ENCODE results near the gene TMEM178B.
"Not testable (repeated sequence)": the region's sequence is repeated elsewhere in the genome, so short reads cannot be mapped to it uniquely, and the experiment has no call there.

TMEM178B gene

GRCh38 chr7:141387521-141388217, 313.8 kb downstream of the TMEM178B start:
- no peak for DNase-seq (ENCODE audit: low spot score)

GRCh38 chr7:141389140-141389796, 315.4 kb downstream of the TMEM178B start:
- no peak for DNase-seq (ENCODE audit: low spot score)

DNA sequence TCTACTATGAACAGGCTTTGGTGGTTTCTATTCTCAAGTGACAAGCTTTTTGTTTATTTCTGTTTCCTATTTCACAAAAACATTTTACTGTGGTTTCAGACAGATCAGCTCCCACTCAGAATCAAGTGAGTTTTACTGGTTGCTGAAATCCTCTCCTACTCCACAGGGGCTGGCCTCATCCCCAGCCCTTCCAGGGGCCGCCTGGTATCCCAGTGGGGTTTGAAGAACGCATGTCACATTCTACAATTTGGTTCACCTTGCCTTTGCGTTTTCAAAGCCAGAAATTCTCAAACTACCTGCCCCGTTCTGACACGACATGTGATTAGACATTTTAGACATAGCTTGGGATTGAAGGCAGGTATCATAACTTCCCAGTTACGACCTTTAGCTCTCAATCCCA, 316.5 kb downstream of the TMEM178B start:
- DNase-seq (ENCODE audit: low spot score), result no peak

GRCh38 chr7:141393056-141393455, 319.2 kb downstream of the TMEM178B start:
- no peak for DNase-seq (ENCODE audit: low spot score)

DNA sequence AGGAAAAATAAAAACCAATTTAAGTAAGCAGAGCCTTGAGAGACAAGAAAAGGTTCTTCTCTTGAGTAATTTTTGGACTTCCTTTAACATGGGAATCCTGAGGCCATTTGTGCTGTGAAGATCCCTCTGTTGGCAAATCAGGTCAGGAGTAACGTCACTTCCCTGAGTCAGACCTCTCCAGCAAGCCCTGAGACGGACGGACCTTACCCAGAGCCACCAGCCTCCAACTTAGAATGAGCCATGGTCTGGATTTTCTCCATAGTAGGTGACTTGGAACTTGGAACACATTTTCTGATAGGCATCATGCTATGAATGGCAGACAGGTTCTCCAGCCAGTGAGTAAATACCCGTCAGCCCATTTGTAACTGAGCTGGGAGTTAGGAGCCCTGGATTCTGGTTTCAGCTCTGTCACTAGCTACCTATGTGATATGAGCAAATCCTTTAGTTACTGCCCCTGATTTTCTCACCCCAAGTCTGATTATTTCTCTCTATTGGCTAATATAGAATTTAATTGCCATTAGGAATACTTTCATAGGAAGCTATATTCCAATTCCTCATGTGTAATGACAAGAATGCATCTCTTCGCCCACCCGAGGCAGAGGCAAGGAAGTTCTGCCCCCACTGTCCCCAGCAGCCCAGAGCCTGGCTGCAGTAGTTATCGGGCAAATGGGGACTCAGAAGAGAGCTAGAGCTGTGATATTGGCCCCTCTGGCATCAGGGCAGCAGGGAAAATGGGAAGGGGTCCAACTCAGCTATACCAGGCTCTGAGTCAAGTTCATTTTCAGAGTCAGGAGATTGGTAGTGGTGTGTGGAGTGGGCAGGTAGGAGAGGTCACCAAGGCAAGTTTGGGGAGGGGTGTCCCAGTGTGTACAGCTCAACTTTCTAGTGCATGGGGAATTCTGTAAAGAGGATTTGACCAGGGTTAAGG, 323.6 kb downstream of the TMEM178B start:
- no peak for DNase-seq (ENCODE audit: low spot score)

- no peak for DNase-seq (ENCODE audit: low spot score)
Measured at GRCh38 chr7:141400356-141400755, 326.5 kb downstream of the TMEM178B start.

DNA sequence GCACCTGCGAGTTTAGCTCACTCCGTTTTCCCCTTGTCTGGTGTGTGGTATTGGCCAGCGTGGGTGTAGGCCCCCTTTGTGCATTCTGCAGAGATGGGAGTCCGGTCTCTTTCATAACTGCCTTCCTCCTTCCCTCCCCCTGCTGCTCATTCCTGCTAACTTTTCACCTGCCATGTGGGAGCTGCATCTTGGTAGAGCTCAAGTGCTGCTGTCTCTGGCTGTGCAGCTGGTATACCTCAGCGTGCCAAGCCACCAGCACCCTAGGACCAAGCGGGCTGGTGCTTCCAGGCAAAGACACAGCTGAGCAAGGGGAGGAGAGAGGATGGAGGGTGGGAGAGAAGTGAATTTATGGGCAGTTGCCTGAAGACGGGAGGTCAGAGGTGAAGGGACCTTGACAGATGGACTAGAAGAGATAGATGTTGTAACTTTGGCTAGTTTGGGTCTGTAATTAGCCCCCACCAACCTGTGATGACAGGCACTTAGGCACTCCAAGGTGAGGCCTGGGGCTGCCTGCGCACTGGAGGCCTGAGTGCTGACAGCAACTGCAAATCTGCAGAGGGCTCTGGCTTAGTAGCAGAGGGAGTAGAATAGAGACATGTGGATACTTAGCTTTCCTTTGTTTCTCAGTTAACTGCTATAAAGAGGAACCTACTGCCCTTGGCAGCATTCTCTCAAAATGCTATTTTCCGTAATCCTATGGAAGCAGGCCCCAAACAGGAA, 328.6 kb downstream of the TMEM178B start:
- no peak for DNase-seq (ENCODE audit: low spot score)

DNA sequence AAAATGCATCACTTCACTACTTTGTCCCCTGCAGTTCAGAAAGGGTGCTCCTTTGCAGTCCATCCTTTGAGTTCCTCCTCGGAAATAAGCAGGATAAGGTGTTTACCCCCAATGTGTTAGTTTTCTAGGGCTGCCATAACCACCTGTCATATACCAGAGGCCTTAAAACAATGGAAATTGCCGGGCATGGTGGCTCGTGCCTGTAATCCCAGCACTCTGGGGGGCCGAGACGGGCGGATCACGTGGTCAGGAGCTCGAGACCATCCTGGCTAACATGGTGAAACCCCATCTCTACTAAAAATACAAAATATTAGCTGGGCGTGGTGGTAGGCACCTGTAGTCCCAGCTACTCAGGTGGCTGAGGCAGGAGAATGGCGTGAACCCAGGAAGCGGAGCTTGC, 330.0 kb downstream of the TMEM178B start:
- DNase-seq (ENCODE audit: low spot score), result not testable (repeated sequence)

GRCh38 chr7:141406347-141406746, 332.5 kb downstream of the TMEM178B start:
- no peak for DNase-seq (ENCODE audit: low spot score)

DNA sequence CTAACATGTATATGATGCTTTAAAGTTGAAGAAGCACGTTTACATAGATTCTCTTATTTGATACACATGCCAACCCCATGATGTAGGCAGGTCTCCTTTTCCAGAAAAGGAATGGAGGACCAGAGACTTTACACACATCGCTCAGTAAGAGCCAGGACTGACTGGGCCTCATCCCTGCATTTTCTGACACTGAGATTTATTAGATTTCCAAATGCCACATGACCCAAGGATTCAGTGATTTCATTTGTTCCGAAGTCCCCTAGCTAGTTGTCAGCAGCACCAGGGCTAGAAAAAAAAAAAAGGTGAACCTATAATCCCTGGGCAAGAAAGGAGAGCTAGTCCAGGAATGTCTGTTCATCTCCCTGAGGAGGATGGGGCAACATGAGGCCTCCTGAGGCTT, 334.0 kb downstream of the TMEM178B start:
- DNase-seq (ENCODE audit: low spot score), result no peak

DNA sequence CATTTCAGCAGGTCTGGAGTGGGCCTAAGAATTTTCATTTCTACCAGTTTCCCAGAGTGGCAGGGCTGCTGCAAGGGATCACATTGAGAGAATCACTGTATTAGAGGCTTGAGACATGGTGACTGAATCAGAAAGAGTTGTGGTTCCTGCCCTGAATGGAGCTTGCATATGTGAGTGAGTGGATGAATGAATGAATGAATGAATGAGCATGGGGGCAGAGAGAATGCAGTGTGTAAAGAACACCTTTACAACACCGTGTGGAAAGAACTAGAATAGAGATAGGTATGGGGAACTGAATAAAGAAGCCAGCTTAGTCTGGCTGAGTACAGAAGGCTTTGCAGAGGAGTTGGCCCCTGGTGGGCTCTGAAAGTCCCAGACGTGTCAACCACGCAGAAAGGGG, 334.6 kb downstream of the TMEM178B start:
- DNase-seq (ENCODE audit: low spot score), result no peak

- no peak for DNase-seq (ENCODE audit: low spot score)
Measured at GRCh38 chr7:141409219-141409618, 335.4 kb downstream of the TMEM178B start.

DNA sequence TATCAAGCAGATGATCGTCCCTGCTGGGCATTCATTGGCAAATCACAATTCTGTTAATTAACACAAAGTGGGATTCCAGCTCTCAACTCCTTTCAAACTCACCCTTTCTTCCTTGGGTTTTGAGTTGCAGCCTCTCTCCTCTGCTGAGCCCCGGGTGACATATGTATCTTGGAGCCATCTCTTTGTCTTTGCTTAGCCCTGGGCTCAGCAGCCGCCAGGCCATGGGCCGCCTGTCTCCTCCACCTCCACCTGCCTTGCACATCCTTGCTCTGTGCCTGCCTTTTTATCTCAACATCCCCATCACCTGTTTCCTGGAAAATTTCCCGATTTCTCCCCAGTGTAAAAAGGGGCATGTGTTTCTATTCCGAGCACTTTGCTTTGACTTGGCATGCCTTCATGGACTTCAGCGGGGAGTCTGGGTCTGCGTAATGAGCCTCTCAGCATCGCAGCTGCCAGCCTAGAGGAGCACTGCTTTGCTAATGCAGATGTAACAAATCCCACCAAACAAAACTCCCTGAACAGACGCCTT, 336.0 kb downstream of the TMEM178B start:
- DNase-seq (ENCODE audit: low spot score), result peak; percentile 64

- no peak for DNase-seq (ENCODE audit: low spot score)
Measured at GRCh38 chr7:141410353-141411000, 336.6 kb downstream of the TMEM178B start.

GRCh38 chr7:141411133-141411532, 337.3 kb downstream of the TMEM178B start:
- DNase-seq (ENCODE audit: low spot score), result no peak

DNA sequence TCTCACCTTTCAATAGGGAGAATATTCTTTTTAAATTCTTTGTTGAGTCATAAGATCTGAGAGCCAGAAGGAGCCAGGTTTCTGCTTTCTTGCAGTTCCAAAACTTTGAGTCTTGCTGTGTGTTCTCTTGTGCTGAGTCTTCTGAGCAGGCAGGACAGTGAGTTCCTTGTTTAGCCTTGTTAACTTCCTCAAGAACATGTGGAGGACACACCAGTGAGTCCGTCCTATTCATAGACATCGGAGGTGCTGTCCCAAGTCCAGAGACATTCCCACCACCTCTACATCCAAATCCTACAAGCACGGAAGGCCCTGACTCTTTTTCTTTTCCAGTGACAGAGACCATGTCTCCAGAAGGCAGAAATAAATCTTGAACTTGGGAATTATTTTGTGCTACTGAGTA, 342.1 kb downstream of the TMEM178B start:
- no peak for DNase-seq (ENCODE audit: low spot score)

DNA sequence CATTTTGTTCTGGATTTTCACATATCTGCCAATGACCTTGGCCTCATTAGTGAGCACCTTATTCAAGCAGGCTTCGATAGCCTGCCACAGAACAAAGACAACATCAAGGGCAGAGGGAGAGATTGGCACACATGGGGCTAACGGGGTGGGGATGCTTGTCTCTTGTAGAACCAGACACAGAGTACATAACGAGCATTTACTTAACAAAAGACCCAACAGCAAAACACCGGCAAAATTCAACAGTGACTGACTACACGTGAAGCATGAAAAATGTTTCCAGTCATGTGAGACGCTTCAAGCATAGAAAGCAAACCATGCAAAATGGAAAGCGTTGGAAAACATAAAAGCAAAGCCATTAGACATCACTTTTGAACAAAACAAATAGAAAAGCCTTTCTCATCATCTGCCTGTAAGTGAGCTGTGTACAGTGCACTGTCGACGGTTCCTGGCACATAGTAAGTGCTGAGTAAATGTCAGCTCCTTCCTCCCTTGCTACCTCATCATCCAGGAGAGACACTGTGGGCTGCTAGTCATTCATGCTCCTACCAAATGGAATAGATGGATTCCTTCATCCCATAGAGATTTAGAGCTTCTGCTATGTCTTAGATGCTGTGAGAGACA, 342.9 kb downstream of the TMEM178B start:
- no peak for DNase-seq (ENCODE audit: low spot score)

DNA sequence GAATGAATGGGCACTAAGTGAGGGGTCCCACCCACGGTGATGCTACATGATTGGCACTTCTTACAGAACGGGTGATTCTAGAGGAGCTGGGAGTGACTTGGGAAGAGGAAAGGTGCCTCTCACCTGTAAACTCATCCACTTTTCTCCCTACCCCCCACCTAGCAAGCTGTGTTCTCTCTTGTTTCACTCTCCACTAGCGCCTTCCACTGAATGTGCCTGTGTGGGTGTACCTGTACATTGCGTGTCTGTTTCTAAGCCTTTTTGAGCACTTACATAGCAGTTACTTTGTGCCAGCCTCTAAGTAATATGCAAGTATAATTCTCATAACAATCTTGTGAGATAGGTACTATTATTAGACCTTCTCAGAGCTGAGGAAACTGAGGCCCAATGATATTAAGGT, 343.6 kb downstream of the TMEM178B start:
- DNase-seq (ENCODE audit: low spot score), result no peak

- DNase-seq (ENCODE audit: low spot score), result peak; percentile 56
Measured at GRCh38 chr7:141418066-141418465, 344.2 kb downstream of the TMEM178B start.

GRCh38 chr7:141421306-141421705, 347.4 kb downstream of the TMEM178B start:
- no peak for DNase-seq (ENCODE audit: low spot score)

GRCh38 chr7:141427134-141427533, 353.3 kb downstream of the TMEM178B start:
- no peak for DNase-seq (ENCODE audit: low spot score)
